ENCODE data around the gene SERPINA9. TPM values are rescaled to one million over a fixed set of nuclear protein-coding genes. Genes with fewer than 3 reads are reported as not detected.
"Not testable (repeated sequence)": the region's sequence is repeated elsewhere in the genome, so short reads cannot be mapped to it uniquely, and the experiment has no call there.

SERPINA9 gene
- total RNA-seq, 1 donor from 2014 or later = not detected

DNA sequence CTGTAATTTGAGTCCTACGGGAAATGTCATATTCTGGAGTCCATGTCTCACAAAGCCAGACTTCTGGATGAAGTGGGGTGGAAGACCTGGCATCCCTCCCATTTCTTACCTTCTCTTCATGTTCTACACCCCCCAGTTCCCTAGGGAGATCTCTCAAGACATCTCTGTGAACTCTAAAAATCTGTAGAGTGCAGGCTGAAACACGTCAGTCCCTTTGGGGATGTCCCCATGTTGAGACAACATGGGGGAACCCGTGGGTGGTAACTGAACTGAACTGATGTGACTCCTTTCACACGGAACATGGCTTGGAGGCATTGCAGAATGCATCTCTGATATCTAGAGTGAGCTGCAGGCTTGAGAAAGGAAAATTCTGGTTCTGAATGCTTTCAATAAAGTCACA, 18.1 kb upstream of the SERPINA9 start:
- ATAC-seq (no peak), DNase-seq (ENCODE audit: missing footprints) (no peak)

DNA sequence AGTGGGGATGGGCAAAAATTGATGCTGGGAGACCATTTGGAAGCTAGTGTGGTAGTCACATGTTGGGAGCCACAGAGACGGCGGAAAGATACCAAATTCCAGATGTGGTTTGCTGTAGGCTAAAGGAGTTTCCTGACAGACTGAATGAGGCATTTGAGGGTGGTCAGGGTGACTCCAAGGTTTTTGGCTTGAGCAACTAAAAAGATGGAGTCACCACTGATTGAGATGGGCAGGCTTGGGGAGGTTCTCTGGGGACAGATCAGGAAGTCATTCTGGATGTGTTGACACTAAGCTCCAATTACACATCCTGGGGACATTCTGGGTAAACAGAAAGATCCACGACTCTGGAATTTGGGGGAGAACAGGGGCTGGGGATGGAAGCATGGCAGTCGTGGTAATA, 15.5 kb upstream of the SERPINA9 start:
- ATAC-seq (no peak), DNase-seq (ENCODE audit: missing footprints) (no peak)
- intact Hi-C loops (cut with DNase I) = no loop called here

More for the DNA sequence above, 18.1 kb upstream of the SERPINA9 start:
- intact Hi-C loops (cut with DNase I) = no loop called here

DNA sequence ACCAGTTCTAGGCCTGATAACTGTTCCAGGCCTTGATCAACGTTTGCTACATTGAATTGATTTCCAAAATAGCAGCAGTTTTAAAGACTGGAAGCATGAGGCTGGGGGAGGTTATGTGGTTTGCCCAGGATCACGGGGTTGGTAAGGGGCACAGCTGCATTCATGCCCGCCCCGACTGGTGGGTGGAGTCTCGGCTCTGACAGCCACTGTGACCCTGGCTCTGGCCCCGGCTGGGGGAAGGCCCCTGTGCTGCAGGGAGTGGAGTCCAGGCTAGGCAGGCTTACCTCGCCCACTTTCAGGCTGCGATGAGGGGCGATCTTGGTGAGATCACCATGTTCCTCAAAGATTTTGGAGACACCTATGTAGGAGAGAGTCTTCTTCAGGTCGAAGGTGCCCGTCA, 13.3 kb upstream of the SERPINA9 start:
- ATAC-seq (no peak), DNase-seq (ENCODE audit: missing footprints) (no peak)
- intact Hi-C loops (cut with DNase I) = no loop called here

DNA sequence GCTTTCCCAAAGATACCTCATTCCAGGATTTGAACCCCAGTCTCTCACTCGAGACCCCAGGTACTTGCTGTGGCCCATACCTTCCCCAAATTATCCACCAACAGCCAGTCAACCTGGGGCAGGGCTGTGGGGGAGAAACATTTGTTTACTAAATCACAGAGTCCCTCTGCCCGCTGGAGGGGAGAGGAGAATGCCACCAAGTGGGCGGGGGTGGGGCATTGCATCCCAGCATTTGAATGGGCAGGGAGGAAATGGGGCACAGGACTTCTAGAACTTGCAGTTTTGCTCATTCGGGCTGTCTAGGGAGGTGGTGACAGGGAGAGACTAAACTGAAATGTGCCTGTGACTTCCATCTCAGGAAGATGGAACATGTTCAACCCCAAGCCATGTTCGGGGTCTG, 10.9 kb upstream of the SERPINA9 start:
- no peak for DNase-seq (ENCODE audit: missing footprints)
- intact Hi-C loops (cut with DNase I) = no loop called here
- no peak for ATAC-seq

DNA sequence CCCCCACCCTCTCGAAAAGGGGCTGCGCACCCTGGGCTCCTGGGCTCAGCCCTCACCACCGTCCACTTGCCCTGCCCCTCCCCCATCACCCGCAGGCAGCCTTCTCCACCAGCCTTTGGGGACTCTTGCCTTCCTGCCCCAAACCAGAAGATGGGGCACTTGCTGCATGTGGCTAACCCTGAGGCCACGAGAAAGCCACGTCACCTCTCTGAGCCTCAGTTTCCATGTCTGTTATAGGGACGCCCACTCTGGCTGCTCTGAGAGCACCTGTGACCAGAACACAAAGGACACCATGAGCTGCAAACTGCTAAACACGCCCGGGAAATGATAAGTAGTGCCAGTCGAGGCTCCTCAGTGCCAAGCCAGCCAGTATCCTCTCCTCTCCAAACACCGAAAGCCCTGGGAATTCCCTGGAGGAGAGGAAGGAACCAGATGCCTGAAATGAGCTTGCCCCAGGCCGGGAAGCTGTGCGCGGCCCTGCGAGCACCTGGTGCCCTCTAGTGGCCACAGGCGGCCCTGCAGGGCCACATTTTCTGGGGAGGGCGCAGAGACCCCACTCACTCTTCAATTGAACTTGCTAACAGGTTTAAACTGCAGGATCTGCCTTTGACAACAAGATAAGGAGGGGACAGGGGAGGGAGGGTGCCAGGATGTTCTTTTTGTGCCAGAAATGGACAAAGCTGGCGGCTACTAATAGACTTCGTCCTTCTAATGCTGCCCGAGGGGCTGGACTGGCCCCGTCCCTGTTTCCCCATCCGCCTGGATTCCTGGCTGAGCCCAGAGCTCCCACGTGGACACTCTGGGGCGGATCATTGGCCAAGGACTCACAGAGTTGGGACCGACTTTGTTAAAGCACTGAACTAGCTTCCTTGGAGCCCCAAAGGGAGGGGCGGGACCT, 10.2 kb upstream of the SERPINA9 start:
- peak; percentile 54 for ATAC-seq
- intact Hi-C loops (cut with DNase I) = no loop called here
- DNase-seq (ENCODE audit: missing footprints) = peak; percentile 86

DNA sequence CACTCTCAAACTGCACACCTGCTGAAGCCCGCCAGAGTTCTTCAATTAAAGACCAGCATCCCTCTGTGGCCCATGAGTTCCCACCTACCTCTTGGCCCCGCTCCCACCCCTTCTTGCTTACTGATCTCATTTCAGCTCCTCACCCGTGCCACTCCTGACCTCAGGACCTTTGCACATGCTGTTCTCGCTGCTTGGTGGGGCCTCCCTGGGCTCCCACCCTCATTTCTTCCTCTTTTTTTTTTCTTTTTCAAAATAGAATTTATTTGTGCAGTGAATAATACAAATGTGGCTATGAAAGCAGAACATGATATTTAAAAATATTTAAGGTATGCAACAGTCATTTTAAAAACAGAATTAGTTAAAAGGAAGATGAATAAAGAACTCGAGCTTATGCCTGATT, 8.5 kb upstream of the SERPINA9 start:
- intact Hi-C loops (cut with DNase I) = no loop called here

DNA sequence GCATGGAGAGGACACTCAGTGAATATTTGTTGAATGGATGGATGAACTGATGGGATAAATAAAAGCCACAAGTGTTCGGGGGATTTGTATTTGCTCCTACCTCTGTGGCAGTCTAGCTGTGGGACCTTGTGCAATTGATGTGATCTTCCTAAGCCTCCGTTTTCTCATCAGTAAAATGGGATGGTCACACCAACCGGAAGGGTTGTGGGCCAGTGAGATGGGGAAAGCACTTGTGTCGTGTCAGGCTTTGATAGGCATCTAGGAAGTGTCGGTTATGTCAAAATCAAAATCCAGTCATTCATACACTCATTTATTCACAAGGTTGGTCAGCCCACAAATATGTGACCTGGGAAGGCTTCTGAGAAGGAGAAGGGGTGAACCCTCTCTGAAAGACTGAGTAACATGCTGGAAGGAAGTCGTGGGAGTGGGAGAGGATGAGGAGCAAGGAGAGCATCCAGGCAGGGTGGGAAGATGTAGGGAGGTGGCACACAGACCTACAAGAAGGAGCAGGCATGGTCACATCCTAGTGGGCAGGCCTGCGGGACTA, 7.8 kb upstream of the SERPINA9 start:
- ATAC-seq (no peak), DNase-seq (ENCODE audit: missing footprints) (no peak)
- intact Hi-C loops (cut with DNase I) = no loop called here

More for the DNA sequence above, 8.5 kb upstream of the SERPINA9 start:
- no peak for DNase-seq (ENCODE audit: missing footprints)
- ATAC-seq = no peak

DNA sequence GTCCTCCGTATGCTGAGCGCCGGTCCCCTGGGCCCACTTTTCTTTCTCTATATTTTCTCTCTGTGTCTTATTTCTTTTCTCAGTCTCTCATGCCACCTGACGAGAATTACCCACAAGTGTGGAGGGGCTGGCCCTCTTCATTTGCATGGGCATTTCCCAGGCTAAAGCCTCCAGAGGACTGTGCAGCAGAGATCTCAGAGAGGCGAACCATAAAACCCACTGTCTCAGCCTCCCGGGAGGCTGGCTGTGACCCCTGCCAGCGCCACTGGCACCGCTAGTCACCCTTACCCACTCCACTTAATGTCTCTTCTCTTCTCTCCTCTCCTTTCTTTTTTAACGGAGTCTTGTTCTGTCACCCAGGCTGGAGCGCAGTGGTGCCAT, 7.1 kb upstream of the SERPINA9 start:
- no peak for DNase-seq (ENCODE audit: missing footprints)
- intact Hi-C loops (cut with DNase I) = no loop called here
- ATAC-seq = no peak

DNA sequence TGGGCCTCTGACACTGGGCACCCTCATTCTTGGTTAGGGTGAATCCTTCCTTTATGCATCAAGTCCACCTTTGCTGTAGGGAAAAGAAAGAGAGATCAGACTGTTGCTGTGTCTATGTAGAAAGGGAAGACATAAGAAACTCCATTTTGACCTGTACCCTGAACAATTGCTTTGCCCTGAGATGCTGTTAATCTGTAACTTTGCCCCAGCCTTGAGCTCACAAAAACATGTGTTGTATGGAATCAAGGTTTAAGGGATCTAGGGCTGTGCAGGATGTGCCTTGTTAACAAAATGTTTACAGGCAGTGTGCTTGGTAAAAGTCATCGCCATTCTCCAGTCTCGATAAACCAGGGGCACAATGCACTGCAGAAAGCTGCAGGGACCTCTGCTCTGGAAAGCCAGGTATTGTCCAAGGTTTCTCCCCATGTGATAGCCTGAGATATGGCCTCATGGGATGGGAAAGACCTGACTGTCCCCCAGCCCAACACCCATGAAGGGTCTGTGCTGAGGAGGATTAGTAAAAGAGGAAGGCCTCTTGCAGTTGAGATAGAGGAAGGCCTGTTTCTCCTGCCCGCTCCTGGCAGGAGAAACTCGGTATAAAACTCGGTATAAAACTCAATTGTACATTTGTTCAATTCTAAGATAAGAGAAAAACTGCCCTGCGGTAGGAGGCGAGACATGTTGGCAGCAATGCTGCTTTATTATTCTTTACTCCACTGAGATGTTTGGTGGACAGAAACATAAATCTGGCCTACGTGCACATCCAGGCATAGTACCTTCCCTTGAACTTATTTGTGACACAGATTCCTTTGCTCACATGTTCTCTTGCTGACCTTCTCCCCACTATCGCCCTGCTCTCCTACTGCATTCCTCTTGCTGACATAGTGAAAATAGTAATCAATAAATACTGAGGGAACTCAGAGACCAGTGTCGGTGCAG, 6.4 kb upstream of the SERPINA9 start:
- DNase-seq (ENCODE audit: missing footprints); intact Hi-C loops (cut with DNase I); ATAC-seq: not testable (repeated sequence)

DNA sequence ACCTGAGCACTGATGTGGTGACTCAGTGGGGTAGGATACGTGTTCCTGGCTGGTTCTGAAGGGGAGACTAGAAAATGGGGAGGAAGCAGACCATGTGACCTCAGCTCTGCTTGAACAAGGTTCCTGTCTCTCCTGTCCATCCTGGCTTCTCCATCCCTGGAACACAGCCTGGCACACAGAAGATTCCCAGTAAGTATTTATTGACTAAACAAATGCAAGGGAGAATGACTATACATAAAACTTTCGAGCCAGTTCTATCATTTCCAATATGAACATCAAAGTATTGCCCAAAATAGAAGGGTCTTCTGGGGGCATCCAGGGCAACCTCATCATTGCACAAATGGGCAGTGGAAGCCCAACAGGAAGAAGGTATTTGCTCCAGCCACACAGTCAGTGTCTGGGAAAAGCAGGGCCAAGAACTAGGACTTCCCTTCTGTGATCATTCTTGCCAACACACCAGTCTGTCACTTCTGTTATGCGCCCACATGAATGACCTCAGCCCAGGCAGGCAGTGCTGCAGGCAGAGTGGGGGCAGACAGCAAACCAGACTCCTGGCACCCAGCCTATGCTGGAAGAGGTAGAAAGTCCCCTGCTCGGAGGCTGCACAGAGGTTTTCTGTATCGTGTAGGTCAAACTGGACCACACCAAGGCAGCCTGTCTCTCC, 5.6 kb upstream of the SERPINA9 start:
- ATAC-seq (no peak), DNase-seq (ENCODE audit: missing footprints) (no peak)
- intact Hi-C loops (cut with DNase I) = no loop called here

DNA sequence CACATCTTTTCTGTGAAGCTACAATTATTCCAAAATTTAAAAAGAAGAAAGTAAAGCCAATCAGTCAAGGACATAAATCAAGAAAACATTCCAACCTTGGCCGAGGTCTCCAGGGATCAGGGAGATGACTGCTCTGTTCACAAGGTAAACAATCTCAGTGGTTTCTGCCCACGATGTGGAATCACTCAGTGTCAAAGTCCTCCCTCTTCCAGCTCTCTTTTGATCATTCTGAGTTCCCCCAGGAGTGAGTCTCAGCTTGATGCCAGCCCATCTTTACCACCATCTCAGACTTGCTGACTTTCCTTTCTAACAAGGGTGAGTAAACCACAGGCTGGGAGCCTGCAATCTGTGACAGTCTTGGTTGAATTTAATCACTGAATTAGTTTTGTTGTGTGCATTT, 4.8 kb upstream of the SERPINA9 start:
- intact Hi-C loops (cut with DNase I) = no loop called here
- DNase-seq (ENCODE audit: missing footprints) (no peak), ATAC-seq (no peak)

DNA sequence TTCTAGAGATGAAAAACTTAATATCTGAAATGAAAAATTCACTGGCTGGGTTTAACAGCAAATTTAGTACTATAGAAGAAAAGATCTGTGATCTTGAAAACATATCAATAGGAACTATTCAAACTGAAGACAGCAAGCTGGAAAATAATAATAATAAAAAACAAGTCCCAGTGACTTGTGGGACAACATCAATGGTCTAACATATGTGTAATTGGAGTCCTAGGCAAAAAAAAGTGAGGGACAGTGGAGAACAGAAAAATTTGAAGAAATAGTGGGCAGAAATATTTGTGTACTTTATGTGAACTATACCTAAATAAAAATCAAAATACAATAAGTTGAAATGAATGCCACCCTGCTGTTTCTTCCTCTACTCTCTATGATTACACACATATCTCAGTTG, 2.4 kb upstream of the SERPINA9 start:
- ATAC-seq (no peak), DNase-seq (ENCODE audit: missing footprints) (no peak)
- intact Hi-C loops (cut with DNase I) = no loop called here

DNA sequence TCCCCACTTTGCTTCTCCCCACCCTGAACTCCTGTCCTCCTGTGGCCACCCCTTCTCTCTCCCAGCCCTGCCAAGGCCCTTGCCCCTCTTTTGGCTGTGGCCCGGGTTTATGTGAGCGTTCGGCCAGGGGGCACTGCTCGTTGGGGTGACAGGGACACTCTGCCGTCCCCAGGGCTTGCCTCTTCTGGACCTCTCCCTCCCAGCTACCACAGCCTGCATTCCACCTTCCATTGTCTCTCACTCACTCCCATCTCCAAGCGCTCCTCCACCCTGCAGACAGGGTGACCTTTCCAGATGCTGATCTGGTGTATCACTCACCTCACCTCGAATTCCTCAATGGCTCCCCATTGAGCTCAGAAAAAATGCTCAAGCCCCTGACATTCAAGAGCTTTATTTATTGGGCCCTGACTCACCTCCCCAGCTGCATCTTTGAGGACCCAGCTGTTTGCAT, 1.4 kb downstream of the SERPINA9 start:
- ATAC-seq (no peak), DNase-seq (ENCODE audit: missing footprints) (no peak)
- intact Hi-C loops (cut with DNase I) = no loop called here

DNA sequence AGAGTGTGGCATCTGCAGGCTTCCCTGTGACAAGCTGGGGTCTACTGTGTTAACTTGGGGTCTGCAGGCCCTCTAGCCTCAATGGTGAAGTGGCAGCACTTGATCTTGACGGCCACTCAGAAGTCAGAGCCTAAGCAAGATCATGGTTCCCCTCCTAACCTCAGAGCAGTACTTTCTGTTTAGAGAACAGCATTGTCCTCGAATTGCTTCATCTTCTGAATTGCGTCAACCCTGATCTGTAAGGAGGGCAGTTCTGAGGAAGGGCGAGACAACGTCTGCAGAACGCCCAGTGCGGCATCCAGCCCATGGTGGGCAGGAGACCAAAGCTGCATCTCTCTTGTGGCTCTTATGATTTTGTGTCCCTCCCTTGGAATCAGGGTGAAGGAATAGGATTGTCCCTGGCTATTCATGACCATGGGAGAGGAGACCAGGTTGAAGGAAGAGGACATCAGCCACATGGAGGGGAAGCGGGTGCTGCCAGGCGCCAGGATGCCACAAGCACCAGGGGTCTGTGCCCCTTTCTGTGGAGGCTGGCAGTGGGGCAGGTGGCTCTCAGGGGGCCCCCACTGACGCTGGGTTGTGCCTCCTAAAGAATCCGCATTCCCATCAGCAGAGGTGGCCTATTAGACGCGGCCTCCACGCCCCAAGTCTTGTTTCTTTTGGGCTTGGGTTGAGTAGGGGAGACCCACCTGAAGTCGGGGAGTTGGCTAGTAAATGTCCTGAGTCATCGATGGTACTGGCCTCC, 2.2 kb downstream of the SERPINA9 start:
- DNase-seq (ENCODE audit: missing footprints) (no peak), ATAC-seq (no peak)
- intact Hi-C loops (cut with DNase I) = no loop called here

DNA sequence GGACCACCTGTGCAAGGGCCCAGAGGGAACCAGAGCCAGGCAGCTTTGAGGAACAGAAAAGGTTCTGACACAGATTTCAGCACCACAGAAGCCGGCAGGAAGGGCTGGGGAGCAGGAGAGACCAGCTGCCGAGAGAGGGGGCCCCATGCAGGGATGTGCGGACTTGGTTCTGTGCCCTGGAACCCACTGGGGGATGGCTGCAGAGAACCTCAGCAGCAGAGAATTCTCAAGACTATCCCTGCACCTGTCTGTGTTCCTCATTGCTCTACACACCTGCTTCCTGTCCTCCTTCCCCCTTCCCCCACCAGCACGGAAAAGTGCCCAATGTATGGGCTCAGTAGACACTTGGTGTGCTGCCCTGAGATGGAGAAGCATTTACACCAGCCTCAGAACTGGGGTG, 3.2 kb downstream of the SERPINA9 start:
- intact Hi-C loops (cut with DNase I) = no loop called here
- ATAC-seq (no peak), DNase-seq (ENCODE audit: missing footprints) (no peak)

DNA sequence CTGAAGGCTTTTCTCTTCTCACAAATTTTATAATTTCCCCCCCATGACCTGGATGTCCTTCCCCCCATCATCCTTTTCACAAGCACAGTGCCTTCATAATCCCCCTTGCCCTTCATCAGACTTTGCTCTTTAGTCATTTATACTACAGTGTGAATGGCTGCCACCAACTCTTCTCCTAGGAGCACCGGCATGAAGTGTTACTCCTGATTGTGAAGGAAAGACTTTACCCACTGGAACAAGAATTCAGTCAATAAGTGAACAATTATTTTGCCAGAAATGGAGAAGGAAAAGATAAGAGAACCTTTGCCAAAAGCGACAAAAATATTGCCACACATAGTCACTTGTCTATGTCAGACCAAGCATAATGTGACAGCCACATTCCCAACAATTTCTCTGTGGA, 5.0 kb downstream of the SERPINA9 start:
- intact Hi-C loops (cut with DNase I) = no loop called here

DNA sequence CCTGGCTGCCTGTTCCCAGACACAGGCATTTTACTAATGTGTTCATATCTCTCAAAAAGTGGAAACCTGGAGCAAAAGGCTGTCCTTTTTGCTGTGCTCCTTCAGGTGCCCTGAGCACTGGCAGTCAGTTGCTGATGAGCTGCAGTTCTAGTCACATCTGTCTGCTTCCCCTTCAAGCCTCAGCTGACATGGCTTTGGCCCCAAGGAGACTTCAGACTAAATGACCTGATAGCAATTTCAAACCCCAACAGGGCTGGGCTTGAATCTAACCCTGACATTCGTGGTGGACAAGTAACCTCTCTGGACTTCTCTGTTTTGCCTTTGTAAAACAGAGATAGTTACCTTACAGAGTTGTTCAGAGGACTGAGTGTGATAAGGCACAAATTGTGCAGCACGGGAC, 5.7 kb downstream of the SERPINA9 start:
- ATAC-seq (no peak), DNase-seq (ENCODE audit: missing footprints) (no peak)
- intact Hi-C loops (cut with DNase I) = no loop called here

More for the DNA sequence above, 5.0 kb downstream of the SERPINA9 start:
- DNase-seq (ENCODE audit: missing footprints) = no peak
- ATAC-seq = no peak

DNA sequence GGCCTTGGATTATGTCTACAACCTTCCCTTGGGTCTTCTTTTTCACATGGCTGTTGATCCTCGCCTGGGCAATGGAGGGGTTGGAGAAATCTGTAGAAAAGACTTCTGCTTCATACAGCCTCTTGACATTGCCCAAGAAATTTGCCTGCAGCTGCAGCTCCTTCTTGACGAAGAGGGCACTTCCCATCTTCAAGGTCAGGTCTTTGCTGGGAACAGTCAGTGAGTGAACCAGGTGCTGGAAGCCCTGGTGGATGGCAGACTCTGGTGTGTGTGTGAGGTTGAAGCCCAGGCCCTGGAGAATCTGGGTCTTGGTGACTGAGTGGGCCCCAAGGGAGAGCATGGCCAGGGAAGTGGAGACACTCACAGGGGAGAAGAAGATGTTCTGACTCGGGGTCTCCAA, 6.7 kb downstream of the SERPINA9 start:
- intact Hi-C loops (cut with DNase I) = no loop called here
- ATAC-seq (no peak), DNase-seq (ENCODE audit: missing footprints) (no peak)

Data from Right ventricle myocardium inferior (tissue), 1 donor.